H1 (cell line): ENCODE results near the gene CR2.

Source experiments
- ASH2L ChIP-seq: fragments of 200-600, 300-600 bp; sonication (generic); IDR thresholded peaks from one replicate; pipeline ENCODE4 v1.7.1; 2017; ENCODE audit warnings: low read length
- EGR1 ChIP-seq: IDR thresholded peaks from 2 replicates; pipeline ENCODE4 v1.6.1; 2011; ENCODE audit warnings: low read depth, low read length, borderline replicate concordance
- EZH2 ChIP-seq: fragments of 200-600 bp; sonication (generic); IDR thresholded peaks from 2 replicates; pipeline ENCODE4 v1.7.1; 2012; ENCODE audit warnings: low read depth, mild to moderate bottlenecking, moderate library complexity, low read length, inconsistent platforms; ENCODE audit not compliant: severe bottlenecking
- POLR2AphosphoS5 ChIP-seq: IDR thresholded peaks from 2 replicates; pipeline ENCODE4 v1.6.1; 2011; ENCODE audit warnings: low read depth, low read length
- RAD21 ChIP-seq, 2 experiments: IDR thresholded peaks in 1 of 2; conservative IDR thresholded peaks in 1 of 2; 2 replicates each; pipeline ENCODE4 v1.6.1; 2011; ENCODE audit warnings: low read depth in 2 of 2, low read length in 2 of 2, improper control_type of control experiment in 1 of 2, inconsistent platforms in 1 of 2, mild to moderate bottlenecking in 1 of 2, moderate library complexity in 1 of 2
- RFX5 ChIP-seq: IDR thresholded peaks from 2 replicates; pipeline ENCODE4 v1.6.1; 2011; ENCODE audit warnings: low read depth, low read length, improper control_type of control experiment, borderline replicate concordance
- RNF2 ChIP-seq: fragments of 200-900, 300-1000 bp; sonication (generic); IDR thresholded peaks from 2 replicates; pipeline ENCODE4 v1.7.1; 2016; ENCODE audit warnings: borderline replicate concordance, low read depth, mild to moderate bottlenecking, antibody characterized with exemption, low read length; ENCODE audit not compliant: poor library complexity, severe bottlenecking; ENCODE audit errors: missing control alignments
- RXRA ChIP-seq: IDR thresholded peaks from 2 replicates; pipeline ENCODE4 v1.6.1; 2011; ENCODE audit warnings: low read depth, mild to moderate bottlenecking, low read length, moderate library complexity; ENCODE audit not compliant: insufficient read depth
- SRF ChIP-seq: IDR thresholded peaks from 2 replicates; pipeline ENCODE4 v1.6.1; 2011; ENCODE audit warnings: mild to moderate bottlenecking, low read depth, low read length, moderate library complexity
- TAF1 ChIP-seq: IDR thresholded peaks from 2 replicates; pipeline ENCODE4 v1.6.1; 2011; ENCODE audit warnings: mild to moderate bottlenecking, low read depth, low read length
- TF ChIP-seq, protein P1 (sequence below), 3 experiments: IDR thresholded peaks; 1 replicate in 2 of 3; 2 replicates in 1 of 3; pipeline versions ENCODE4 v1.5.1 to v1.6.1; 2011; ENCODE audit warnings: low read length in 3 of 3, mild to moderate bottlenecking in 3 of 3, inconsistent platforms in 2 of 3, low read depth in 1 of 3, moderate library complexity in 1 of 3; ENCODE audit not compliant: insufficient read depth in 1 of 3; ENCODE audit errors: control extremely low read depth in 1 of 3

DNA sequence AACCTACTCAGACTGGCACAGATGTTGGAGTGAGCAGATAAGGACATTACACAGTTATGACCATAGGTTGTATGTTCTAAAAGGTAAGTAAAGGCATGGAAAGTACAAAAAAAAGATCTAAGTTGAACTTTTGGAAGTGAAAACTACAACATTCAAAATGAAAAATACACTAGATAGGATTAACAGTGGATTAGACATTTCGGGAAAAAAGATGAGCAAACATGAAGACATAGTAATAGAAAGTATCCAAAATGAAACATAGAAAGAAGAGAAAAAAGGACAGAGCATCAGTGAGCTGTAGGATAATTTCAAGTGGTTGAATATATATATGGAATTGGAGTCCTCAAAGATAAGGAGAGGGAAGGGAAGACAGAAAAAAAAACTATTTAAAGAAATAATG, 34.0 kb upstream of the CR2 start:
- TF ChIP-seq, protein P1, sequence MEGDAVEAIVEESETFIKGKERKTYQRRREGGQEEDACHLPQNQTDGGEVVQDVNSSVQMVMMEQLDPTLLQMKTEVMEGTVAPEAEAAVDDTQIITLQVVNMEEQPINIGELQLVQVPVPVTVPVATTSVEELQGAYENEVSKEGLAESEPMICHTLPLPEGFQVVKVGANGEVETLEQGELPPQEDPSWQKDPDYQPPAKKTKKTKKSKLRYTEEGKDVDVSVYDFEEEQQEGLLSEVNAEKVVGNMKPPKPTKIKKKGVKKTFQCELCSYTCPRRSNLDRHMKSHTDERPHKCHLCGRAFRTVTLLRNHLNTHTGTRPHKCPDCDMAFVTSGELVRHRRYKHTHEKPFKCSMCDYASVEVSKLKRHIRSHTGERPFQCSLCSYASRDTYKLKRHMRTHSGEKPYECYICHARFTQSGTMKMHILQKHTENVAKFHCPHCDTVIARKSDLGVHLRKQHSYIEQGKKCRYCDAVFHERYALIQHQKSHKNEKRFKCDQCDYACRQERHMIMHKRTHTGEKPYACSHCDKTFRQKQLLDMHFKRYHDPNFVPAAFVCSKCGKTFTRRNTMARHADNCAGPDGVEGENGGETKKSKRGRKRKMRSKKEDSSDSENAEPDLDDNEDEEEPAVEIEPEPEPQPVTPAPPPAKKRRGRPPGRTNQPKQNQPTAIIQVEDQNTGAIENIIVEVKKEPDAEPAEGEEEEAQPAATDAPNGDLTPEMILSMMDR (IDR thresholded peaks at IDR 0.05; ENCODE audit: control extremely low read depth in 1 of 3, insufficient read depth in 1 of 3, low read depth in 1 of 3, low read length in 3 of 3), result no peak
- TF ChIP-seq RXRA (no peak), ASH2L (no peak), RAD21 (IDR thresholded peaks at IDR 0.05 in 1 of 2, conservative IDR thresholded peaks at IDR 0.05 in 1 of 2; ENCODE audit: low read depth in 2 of 2, low read length in 2 of 2) (no peak), RNF2 (no peak), EZH2 (no peak), RFX5 (no peak), TAF1 (no peak), SRF (no peak), POLR2AphosphoS5 (no peak), EGR1 (no peak)
